NCI-H446 (cell line): ENCODE results near the gene PLEKHJ1.

Source experiments
- DNase-seq, 2 experiments: peaks; one replicate each; lab custom pipeline; 2025; lab: John Stamatoyannopoulos, UW

Gene PLEKHJ1

GRCh38 chr19:2269244-2270156, 33.4 kb upstream of the PLEKHJ1 start:
- peak; percentile 83 to 97 for DNase-seq

- no peak for DNase-seq
Observed at GRCh38 chr19:2268861-2269243, 32.7 kb upstream of the PLEKHJ1 start.

GRCh38 chr19:2268480-2268830, 32.3 kb upstream of the PLEKHJ1 start:
- no peak for DNase-seq

- DNase-seq: no peak
Observed at GRCh38 chr19:2266183-2266993, 30.3 kb upstream of the PLEKHJ1 start.

- DNase-seq: no peak
Observed at GRCh38 chr19:2261438-2262172, 25.5 kb upstream of the PLEKHJ1 start.

- DNase-seq: no peak
Observed at GRCh38 chr19:2260341-2260805, 24.2 kb upstream of the PLEKHJ1 start.

GRCh38 chr19:2259336-2259735, 23.2 kb upstream of the PLEKHJ1 start:
- no peak for DNase-seq

GRCh38 chr19:2255982-2256685, 20.0 kb upstream of the PLEKHJ1 start, which contains the start of gene JSRP1:
JSRP1 (minus strand) TSS chr19:2256417; CDS start chr19:2255314, 1,103 bp downstream.
- DNase-seq: no peak

- no peak for DNase-seq
Observed at GRCh38 chr19:2255112-2255845, 19.1 kb upstream of the PLEKHJ1 start.

- no peak for DNase-seq
Observed at GRCh38 chr19:2254064-2254872, 18.1 kb upstream of the PLEKHJ1 start.

GRCh38 chr19:2253106-2254063, 17.3 kb upstream of the PLEKHJ1 start:
- no peak for DNase-seq

GRCh38 chr19:2252797-2253105, 16.6 kb upstream of the PLEKHJ1 start:
- no peak for DNase-seq

- DNase-seq: no peak
Observed at GRCh38 chr19:2252055-2252796, 16.1 kb upstream of the PLEKHJ1 start.

- no peak for DNase-seq
Observed at GRCh38 chr19:2251106-2252054, 15.3 kb upstream of the PLEKHJ1 start.

GRCh38 chr19:2250766-2251105, 14.6 kb upstream of the PLEKHJ1 start:
- no peak for DNase-seq

- no peak for DNase-seq
Observed at GRCh38 chr19:2249880-2250765, 14.0 kb upstream of the PLEKHJ1 start.
